Measurements from ENCODE around the gene FAHD2B. TPM values are rescaled to one million over a fixed set of nuclear protein-coding genes. Genes with fewer than 3 reads are reported as not detected.
"Not testable (repeated sequence)": the region's sequence is repeated elsewhere in the genome, so short reads cannot be mapped to it uniquely, and the experiment has no call there.

Gene FAHD2B
- total RNA-seq, 1 donor from 2014 or later, result 13.0 TPM

DNA sequence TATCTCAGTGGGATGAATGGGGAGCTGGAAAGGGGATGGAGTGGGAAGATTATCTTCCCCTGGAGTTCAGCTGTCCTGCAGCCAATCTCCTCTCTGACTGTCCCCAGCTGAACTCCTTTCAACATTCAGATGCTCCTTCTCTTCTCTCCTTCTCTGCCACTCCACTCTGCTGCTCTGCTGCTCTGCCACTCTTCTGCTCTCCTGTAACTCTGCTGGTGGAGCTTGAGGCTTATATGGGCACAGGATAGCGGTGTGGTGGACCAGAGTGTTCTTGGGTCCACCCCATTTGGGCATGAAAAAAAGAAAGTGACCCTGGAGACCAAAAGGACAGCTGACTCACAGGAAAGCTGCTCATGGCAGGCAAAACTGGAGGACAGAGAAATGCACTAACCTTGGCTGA is 26.6 kb downstream of the FAHD2B start:
- peaks cover 6% of the 10 kb centered on the region for H3K27me3 Mint-ChIP-seq (ENCODE audit: insufficient read depth, low read depth)
- DNase-seq (ENCODE audit: low spot score), result no peak
- no peak overlapping the region for H3K9ac ChIP-seq
- no peak overlapping the region for H2AFZ ChIP-seq (replicated peaks)
- no peaks in the 10 kb centered on the region for H3K9me3 ChIP-seq (ENCODE audit: low read depth)
- no peak overlapping the region for H3K4me3 ChIP-seq
- H4K20me1 ChIP-seq (ENCODE audit: low read depth), result no peaks in the 10 kb centered on the region
- no peaks in the 10 kb centered on the region for H3K4me1 Mint-ChIP-seq
- H3K36me3 ChIP-seq, result no peaks in the 10 kb centered on the region
- TF ChIP-seq, protein P1, sequence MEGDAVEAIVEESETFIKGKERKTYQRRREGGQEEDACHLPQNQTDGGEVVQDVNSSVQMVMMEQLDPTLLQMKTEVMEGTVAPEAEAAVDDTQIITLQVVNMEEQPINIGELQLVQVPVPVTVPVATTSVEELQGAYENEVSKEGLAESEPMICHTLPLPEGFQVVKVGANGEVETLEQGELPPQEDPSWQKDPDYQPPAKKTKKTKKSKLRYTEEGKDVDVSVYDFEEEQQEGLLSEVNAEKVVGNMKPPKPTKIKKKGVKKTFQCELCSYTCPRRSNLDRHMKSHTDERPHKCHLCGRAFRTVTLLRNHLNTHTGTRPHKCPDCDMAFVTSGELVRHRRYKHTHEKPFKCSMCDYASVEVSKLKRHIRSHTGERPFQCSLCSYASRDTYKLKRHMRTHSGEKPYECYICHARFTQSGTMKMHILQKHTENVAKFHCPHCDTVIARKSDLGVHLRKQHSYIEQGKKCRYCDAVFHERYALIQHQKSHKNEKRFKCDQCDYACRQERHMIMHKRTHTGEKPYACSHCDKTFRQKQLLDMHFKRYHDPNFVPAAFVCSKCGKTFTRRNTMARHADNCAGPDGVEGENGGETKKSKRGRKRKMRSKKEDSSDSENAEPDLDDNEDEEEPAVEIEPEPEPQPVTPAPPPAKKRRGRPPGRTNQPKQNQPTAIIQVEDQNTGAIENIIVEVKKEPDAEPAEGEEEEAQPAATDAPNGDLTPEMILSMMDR (IDR thresholded peaks at IDR 0.05), result no peak
- H3K4me3 Mint-ChIP-seq, result no peak overlapping the region
- H3K27me3 ChIP-seq, result no peaks in the 10 kb centered on the region
- H3K4me2 ChIP-seq, result no peak overlapping the region
- H3K9me3 Mint-ChIP-seq, result peaks cover 11% of the 10 kb centered on the region
- H3F3A ChIP-seq (ENCODE audit: low read depth), result no peaks in the 10 kb centered on the region
- no peaks in the 10 kb centered on the region for H3K4me1 ChIP-seq
- no peak overlapping the region for H3K27ac Mint-ChIP-seq
- no peaks in the 10 kb centered on the region for H3K79me2 ChIP-seq (ENCODE audit: low read depth)
- H3K36me3 Mint-ChIP-seq, result no peaks in the 10 kb centered on the region
- no peak overlapping the region for H3K27ac ChIP-seq

DNA sequence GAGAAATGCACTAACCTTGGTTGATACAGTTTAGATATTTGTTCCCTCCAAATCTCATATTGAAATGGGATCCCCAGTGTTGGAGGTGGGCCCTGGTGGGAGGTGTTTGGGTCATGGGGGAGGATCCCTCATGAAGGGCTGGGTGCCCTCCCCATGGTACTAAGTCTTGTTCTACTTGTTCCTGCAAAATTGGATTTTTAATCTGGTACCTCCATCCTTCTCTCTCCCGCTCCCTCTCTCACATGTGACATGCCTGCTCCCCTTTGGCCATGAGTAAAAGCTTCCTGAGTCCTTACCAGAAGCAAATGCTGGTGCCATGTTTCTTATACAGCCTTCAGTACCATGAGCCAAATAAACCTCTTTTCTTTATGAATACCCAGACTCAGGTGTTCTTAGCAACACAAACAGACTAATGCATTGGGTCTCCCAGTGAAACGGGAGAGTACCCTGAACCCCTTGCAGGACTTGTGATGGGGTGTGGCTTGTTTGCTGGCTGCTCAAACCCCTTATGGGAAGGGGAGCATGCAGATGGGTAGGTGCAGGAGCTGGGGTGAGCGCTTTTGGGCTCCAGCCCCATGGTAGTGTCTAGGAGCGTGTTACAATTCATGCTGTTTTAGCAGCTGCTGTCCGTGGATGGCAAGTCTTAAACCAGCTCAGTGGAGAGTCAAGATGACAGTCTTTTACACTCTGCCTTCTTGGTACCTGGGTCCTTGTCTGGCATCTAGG is 27.2 kb downstream of the FAHD2B start:
- peaks cover 6% of the 10 kb centered on the region for H3K27me3 Mint-ChIP-seq (ENCODE audit: insufficient read depth, low read depth)
- H3K27ac Mint-ChIP-seq, result no peak overlapping the region
- Histone ChIP-seq H3K9ac (no peak overlapping the region), H3K27me3 (no peaks in the 10 kb centered on the region), H3K9me3 (ENCODE audit: low read depth) (no peaks in the 10 kb centered on the region), H3K4me3 (no peak overlapping the region), H3K79me2 (ENCODE audit: low read depth) (no peaks in the 10 kb centered on the region), H3F3A (ENCODE audit: low read depth) (no peaks in the 10 kb centered on the region), H3K27ac (no peak overlapping the region), H3K4me2 (no peak overlapping the region), H2AFZ (replicated peaks) (no peak overlapping the region), H4K20me1 (ENCODE audit: low read depth) (no peaks in the 10 kb centered on the region), H3K4me1 (no peaks in the 10 kb centered on the region), H3K36me3 (no peaks in the 10 kb centered on the region)
- H3K36me3 Mint-ChIP-seq, result no peaks in the 10 kb centered on the region
- peaks cover 11% of the 10 kb centered on the region for H3K9me3 Mint-ChIP-seq
- no peak for DNase-seq (ENCODE audit: low spot score)
- no peak overlapping the region for H3K4me3 Mint-ChIP-seq
- TF ChIP-seq EZH2phosphoT487 (IDR thresholded peaks at IDR 0.05) (no peak), EZH2 (IDR thresholded peaks at IDR 0.05) (no peak)
- TF ChIP-seq, protein P1 (IDR thresholded peaks at IDR 0.05), result no peak
- H3K4me1 Mint-ChIP-seq, result no peaks in the 10 kb centered on the region

DNA sequence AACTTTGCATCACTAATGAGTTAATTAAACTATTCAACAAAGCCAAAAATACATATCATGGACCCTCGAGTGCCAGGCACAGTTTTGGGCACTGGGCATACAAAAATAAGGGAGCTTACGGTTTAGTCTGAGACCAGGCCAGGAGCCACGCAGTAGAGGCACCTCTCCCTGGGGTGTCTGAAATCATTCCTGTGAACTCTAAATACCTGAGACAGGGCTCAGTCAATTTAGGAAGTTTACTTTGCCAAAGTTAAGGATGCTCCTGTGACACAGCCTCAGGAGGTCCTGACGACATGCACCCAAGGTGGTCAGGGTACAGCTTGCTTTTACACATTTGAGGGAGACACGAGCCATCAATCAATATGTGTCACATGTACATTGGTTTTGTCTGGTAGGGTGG is 28.7 kb downstream of the FAHD2B start:
- not testable (repeated sequence) for DNase-seq (ENCODE audit: low spot score); H3K27me3 Mint-ChIP-seq (ENCODE audit: insufficient read depth, low read depth); H3K36me3 ChIP-seq; H3K36me3 Mint-ChIP-seq; H3K4me3 ChIP-seq; H3K27ac ChIP-seq; H3K4me1 Mint-ChIP-seq; H3K79me2 ChIP-seq (ENCODE audit: low read depth); H4K20me1 ChIP-seq (ENCODE audit: low read depth); H3K4me3 Mint-ChIP-seq; H3F3A ChIP-seq (ENCODE audit: low read depth); H3K27ac Mint-ChIP-seq; H2AFZ ChIP-seq (replicated peaks); H3K9me3 ChIP-seq (ENCODE audit: low read depth); H3K9ac ChIP-seq; H3K27me3 ChIP-seq; H3K4me2 ChIP-seq; H3K4me1 ChIP-seq
- H3K9me3 Mint-ChIP-seq, result peaks cover 11% of the 10 kb centered on the region

GRCh38 chr2:97062020-97062419 is 32.7 kb downstream of the FAHD2B start:
- H3K36me3 Mint-ChIP-seq; H3K4me2 ChIP-seq; H3K27me3 ChIP-seq; H4K20me1 ChIP-seq (ENCODE audit: low read depth); H3K79me2 ChIP-seq (ENCODE audit: low read depth); DNase-seq (ENCODE audit: low spot score); H3K27ac ChIP-seq; H3K4me3 ChIP-seq; H3K9me3 Mint-ChIP-seq; H3F3A ChIP-seq (ENCODE audit: low read depth); H3K36me3 ChIP-seq; H3K4me1 ChIP-seq; H3K27me3 Mint-ChIP-seq (ENCODE audit: insufficient read depth, low read depth); H3K4me3 Mint-ChIP-seq; H3K27ac Mint-ChIP-seq; H2AFZ ChIP-seq (replicated peaks); H3K9me3 ChIP-seq (ENCODE audit: low read depth); H3K9ac ChIP-seq; H3K4me1 Mint-ChIP-seq: not testable (repeated sequence)

DNA sequence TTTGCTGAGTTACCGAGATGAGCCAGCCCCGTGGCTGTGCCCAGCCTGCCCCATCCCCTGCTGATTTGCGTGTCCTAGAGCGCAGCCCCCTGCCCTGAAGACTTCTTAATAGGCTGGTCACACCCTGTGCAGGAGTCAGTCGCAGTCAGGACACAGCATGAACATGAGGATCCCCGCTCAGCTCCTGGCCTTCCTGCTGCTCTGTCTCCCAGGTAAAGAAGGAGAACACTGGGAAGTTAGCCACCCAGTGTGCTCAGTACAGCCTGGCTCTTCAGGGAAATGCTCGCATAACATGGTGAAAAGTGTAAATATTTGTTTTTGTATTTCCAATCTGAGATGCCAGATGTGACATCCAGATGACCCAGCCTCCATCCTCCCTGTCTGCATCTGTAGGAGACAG is 34.9 kb downstream of the FAHD2B start:
- H3F3A ChIP-seq (ENCODE audit: low read depth); H3K27me3 Mint-ChIP-seq (ENCODE audit: insufficient read depth, low read depth); H3K9me3 ChIP-seq (ENCODE audit: low read depth); H3K27ac ChIP-seq; H3K27ac Mint-ChIP-seq; H3K27me3 ChIP-seq; H4K20me1 ChIP-seq (ENCODE audit: low read depth); H3K36me3 Mint-ChIP-seq; H3K4me2 ChIP-seq; H3K4me3 ChIP-seq; H3K4me1 Mint-ChIP-seq; H3K9me3 Mint-ChIP-seq; DNase-seq (ENCODE audit: low spot score); H2AFZ ChIP-seq (replicated peaks); H3K4me1 ChIP-seq; H3K9ac ChIP-seq; H3K79me2 ChIP-seq (ENCODE audit: low read depth); H3K4me3 Mint-ChIP-seq; H3K36me3 ChIP-seq: not testable (repeated sequence)

DNA sequence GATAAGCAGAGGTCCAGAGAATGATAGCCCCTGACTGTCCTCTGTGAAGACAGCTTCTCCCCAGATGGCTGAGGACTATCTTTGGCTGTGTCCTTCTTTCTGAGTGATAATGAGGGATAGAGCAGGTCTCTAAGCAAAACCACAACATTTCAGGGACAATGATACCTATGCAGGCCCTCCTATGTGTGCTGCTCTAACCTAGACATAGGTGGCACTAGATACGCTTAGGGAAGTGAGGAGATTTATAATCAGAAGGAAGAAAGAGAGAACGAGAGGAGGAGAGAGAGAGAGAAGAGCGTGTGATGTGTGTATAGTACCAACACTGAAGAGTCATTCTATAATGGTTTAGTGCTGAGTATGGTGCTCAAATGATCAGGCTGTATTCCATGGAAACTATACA is 38.5 kb downstream of the FAHD2B start:
- H3K9me3 Mint-ChIP-seq; H3K4me1 Mint-ChIP-seq; H2AFZ ChIP-seq (replicated peaks): not testable (repeated sequence)

More for the DNA sequence above, 38.5 kb downstream of the FAHD2B start:
- not testable (repeated sequence) for H3K27me3 ChIP-seq; DNase-seq (ENCODE audit: low spot score); H3K4me3 Mint-ChIP-seq; H3K4me1 ChIP-seq; H3K36me3 Mint-ChIP-seq; H4K20me1 ChIP-seq (ENCODE audit: low read depth); H3K9ac ChIP-seq; H3K36me3 ChIP-seq; H3K27ac Mint-ChIP-seq; H3K27me3 Mint-ChIP-seq (ENCODE audit: insufficient read depth, low read depth); H3K4me2 ChIP-seq; H3K27ac ChIP-seq; H3K79me2 ChIP-seq (ENCODE audit: low read depth); H3K9me3 ChIP-seq (ENCODE audit: low read depth); H3K4me3 ChIP-seq; H3F3A ChIP-seq (ENCODE audit: low read depth)
